HL-60 (cell line): Measurements from ENCODE around the gene PSMD14.

Experiments
- GABPA ChIP-seq: IDR thresholded peaks from 2 replicates; pipeline ENCODE4 v1.6.1; 2012; ENCODE audit warnings: low read depth
- POLR2AphosphoS5 ChIP-seq: IDR thresholded peaks from 2 replicates; pipeline ENCODE4 v1.6.1; 2012; ENCODE audit warnings: low read depth
- TF ChIP-seq, protein P1 (sequence below): IDR thresholded peaks from one replicate; pipeline ENCODE4 v1.5.1; 2011; ENCODE audit warnings: low read length, control low read depth, inconsistent platforms; ENCODE audit not compliant: insufficient read depth

DNA sequence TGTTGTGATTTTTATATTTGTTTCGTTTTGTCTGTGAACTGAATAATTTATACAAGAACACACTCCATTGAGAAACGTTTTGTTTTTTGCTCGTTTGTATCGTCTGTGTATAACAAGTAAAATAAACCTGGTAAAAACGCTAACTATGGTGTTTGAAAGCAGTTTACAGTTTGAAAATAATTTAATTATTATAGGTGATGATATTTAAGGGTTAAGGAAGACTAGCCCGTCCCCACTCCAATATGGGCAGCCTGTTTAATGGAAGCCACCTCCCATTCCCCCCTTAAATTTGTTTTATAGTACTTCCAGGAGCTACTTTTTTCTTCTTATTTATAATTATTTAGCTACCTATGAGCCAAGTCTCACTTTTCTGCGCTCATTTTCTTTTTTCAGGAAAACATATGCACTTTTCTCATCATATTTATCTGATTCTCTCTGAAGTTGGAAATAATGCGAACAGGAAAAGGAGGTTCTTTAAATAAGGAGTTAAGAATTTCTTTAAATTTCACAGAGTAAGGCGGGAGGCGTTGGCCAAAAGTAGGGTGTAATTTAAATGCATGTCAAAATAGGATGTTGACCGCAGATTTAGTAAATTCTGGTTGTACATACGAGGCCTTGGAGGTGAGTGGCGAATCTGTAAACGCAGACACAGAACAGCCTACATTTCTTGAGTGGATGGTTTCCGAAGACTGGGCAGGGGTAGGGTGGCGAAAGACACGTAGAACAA, 117.7 kb downstream of the PSMD14 start:
- TF ChIP-seq, protein P1, sequence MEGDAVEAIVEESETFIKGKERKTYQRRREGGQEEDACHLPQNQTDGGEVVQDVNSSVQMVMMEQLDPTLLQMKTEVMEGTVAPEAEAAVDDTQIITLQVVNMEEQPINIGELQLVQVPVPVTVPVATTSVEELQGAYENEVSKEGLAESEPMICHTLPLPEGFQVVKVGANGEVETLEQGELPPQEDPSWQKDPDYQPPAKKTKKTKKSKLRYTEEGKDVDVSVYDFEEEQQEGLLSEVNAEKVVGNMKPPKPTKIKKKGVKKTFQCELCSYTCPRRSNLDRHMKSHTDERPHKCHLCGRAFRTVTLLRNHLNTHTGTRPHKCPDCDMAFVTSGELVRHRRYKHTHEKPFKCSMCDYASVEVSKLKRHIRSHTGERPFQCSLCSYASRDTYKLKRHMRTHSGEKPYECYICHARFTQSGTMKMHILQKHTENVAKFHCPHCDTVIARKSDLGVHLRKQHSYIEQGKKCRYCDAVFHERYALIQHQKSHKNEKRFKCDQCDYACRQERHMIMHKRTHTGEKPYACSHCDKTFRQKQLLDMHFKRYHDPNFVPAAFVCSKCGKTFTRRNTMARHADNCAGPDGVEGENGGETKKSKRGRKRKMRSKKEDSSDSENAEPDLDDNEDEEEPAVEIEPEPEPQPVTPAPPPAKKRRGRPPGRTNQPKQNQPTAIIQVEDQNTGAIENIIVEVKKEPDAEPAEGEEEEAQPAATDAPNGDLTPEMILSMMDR: no peak
- TF ChIP-seq POLR2AphosphoS5 (no peak), GABPA (no peak)
